HS-27A (cell line): ENCODE results near the gene MYH14.

Experiments used
- DNase-seq: peaks from one replicate; pipeline ENCODE4 v3.0.0-alpha.2; 2012; ENCODE audit warnings: low read depth, missing footprints

The MYH14 gene

GRCh38 chr19:50192463-50193211 is 10.8 kb upstream of the MYH14 start:
- no peak for DNase-seq

- DNase-seq, result no peak
Measured at GRCh38 chr19:50195224-50195623, 8.2 kb upstream of the MYH14 start.

- no peak for DNase-seq
Measured at GRCh38 chr19:50196322-50196932, 7.0 kb upstream of the MYH14 start.

GRCh38 chr19:50197348-50197747 is 6.1 kb upstream of the MYH14 start:
- no peak for DNase-seq

- DNase-seq, result no peak
Measured at GRCh38 chr19:50198431-50199258, 4.8 kb upstream of the MYH14 start.

- no peak for DNase-seq
Measured at GRCh38 chr19:50199259-50199555, 4.2 kb upstream of the MYH14 start.

- DNase-seq, result no peak
Measured at GRCh38 chr19:50202386-50202785, 1.0 kb upstream of the MYH14 start.

- DNase-seq, result no peak
Measured at GRCh38 chr19:50202962-50203280, 501 bp upstream of the MYH14 start.

GRCh38 chr19:50204081-50204428 is 633 bp downstream of the MYH14 start:
- no peak for DNase-seq

GRCh38 chr19:50204811-50205675 is 1.6 kb downstream of the MYH14 start:
- DNase-seq, result no peak

- no peak for DNase-seq
Measured at GRCh38 chr19:50205681-50206138, 2.3 kb downstream of the MYH14 start.

GRCh38 chr19:50206191-50206590 is 2.8 kb downstream of the MYH14 start:
- no peak for DNase-seq

- no peak for DNase-seq
Measured at GRCh38 chr19:50207730-50208129, 4.3 kb downstream of the MYH14 start.

- no peak for DNase-seq
Measured at GRCh38 chr19:50209131-50209530, 5.7 kb downstream of the MYH14 start.

- no peak for DNase-seq
Measured at GRCh38 chr19:50210425-50210824, 7.0 kb downstream of the MYH14 start.

GRCh38 chr19:50213925-50214324 is 10.5 kb downstream of the MYH14 start:
- no peak for DNase-seq

- DNase-seq, result no peak
Measured at GRCh38 chr19:50214699-50215543, 11.5 kb downstream of the MYH14 start.

GRCh38 chr19:50215820-50216219 is 12.4 kb downstream of the MYH14 start:
- DNase-seq, result no peak

GRCh38 chr19:50221087-50221486 is 17.7 kb downstream of the MYH14 start:
- no peak for DNase-seq

GRCh38 chr19:50222691-50223438 is 19.4 kb downstream of the MYH14 start:
- no peak for DNase-seq

- no peak for DNase-seq
Measured at GRCh38 chr19:50223439-50223716, 20.0 kb downstream of the MYH14 start.
